GM23338 (cell line): ENCODE data around the gene VHLL. TPM values are rescaled to one million over a fixed set of nuclear protein-coding genes. Genes with fewer than 3 reads are reported as not detected.

Experiments used
- ATAC-seq: fragments of 200-7000 bp; cut with Tn5 transposase; 3 replicates; pipeline ENCODE4 v1.9.1; 2020
- DNase-seq: peaks from one replicate; pipeline ENCODE4 v3.0.0-alpha.2; 2015; ENCODE audit warnings: low spot score
- H2AFZ ChIP-seq: fragments of 200-600 bp; sonication (generic); 2 replicates; pipeline ENCODE4 v1.8.0; 2016; ENCODE audit warnings: antibody characterized with exemption, mild to moderate bottlenecking, moderate library complexity
- H3F3A ChIP-seq: fragments of 200-600 bp; sonication (generic); replicated peaks from 2 replicates; pipeline ENCODE4 v1.8.0; 2017; ENCODE audit warnings: antibody characterized with exemption, mixed run types, low read depth
- H3K27ac ChIP-seq: fragments of 200-600 bp; sonication (generic); 2 replicates; pipeline ENCODE4 v1.6.1; 2016; ENCODE audit warnings: low read depth
- H3K27me3 ChIP-seq: fragments of 200-600 bp; sonication (generic); 2 replicates; pipeline ENCODE4 v1.8.0; 2016; ENCODE audit warnings: mild to moderate bottlenecking, mixed run types, moderate library complexity; ENCODE audit not compliant: insufficient read depth
- H3K36me3 ChIP-seq: fragments of 200-600 bp; sonication (generic); 2 replicates; pipeline ENCODE4 v1.8.0; 2016; ENCODE audit warnings: mild to moderate bottlenecking; ENCODE audit not compliant: insufficient read depth
- H3K4me1 ChIP-seq: fragments of 200-600 bp; sonication (generic); 2 replicates; pipeline ENCODE4 v1.8.0; 2016; ENCODE audit warnings: mild to moderate bottlenecking, moderate library complexity; ENCODE audit not compliant: insufficient read depth
- H3K4me2 ChIP-seq: fragments of 200-600 bp; sonication (generic); 2 replicates; pipeline ENCODE4 v1.7.1; 2017; ENCODE audit warnings: mixed run types
- H3K4me3 ChIP-seq: fragments of 200-600 bp; sonication (generic); 2 replicates; pipeline ENCODE4 v1.6.1; 2016; ENCODE audit warnings: mixed run types
- H3K79me2 ChIP-seq: fragments of 200-600 bp; sonication (generic); replicated peaks from 2 replicates; pipeline ENCODE4 v1.8.0; 2017; ENCODE audit warnings: mild to moderate bottlenecking; ENCODE audit not compliant: insufficient read depth
- H3K9me2 ChIP-seq: fragments of 200-600 bp; sonication (generic); 2 replicates; pipeline ENCODE4 v1.8.0; 2017; ENCODE audit not compliant: insufficient read depth
- H4K20me1 ChIP-seq: fragments of 200-600 bp; sonication (generic); replicated peaks from 2 replicates; pipeline ENCODE4 v1.8.0; 2017; ENCODE audit warnings: mild to moderate bottlenecking; ENCODE audit not compliant: insufficient read depth
- H3K27ac Mint-ChIP-seq: 2 replicates; pipeline ENCODE4 v1.8.0; 2020; ENCODE audit warnings: inconsistent platforms, mild to moderate bottlenecking, moderate library complexity, mixed read lengths
- H3K27me3 Mint-ChIP-seq: 3 replicates; pipeline ENCODE4 v1.8.0; 2022; ENCODE audit warnings: low read depth, mild to moderate bottlenecking, moderate library complexity, mixed read lengths, inconsistent platforms; ENCODE audit not compliant: insufficient read depth, poor library complexity
- H3K36me3 Mint-ChIP-seq: 3 replicates; pipeline ENCODE4 v1.8.0; 2021; ENCODE audit warnings: low read depth, mild to moderate bottlenecking, inconsistent platforms, moderate library complexity, mixed read lengths
- H3K4me1 Mint-ChIP-seq: 3 replicates; pipeline ENCODE4 v1.8.0; 2020; ENCODE audit warnings: mild to moderate bottlenecking, inconsistent platforms, mixed read lengths
- H3K4me3 Mint-ChIP-seq: 3 replicates; pipeline ENCODE4 v1.8.0; 2021; ENCODE audit warnings: moderate library complexity, mild to moderate bottlenecking, inconsistent platforms, mixed read lengths
- H3K9me3 Mint-ChIP-seq: 3 replicates; pipeline ENCODE4 v1.8.0; 2020; ENCODE audit warnings: moderate library complexity, mild to moderate bottlenecking, inconsistent platforms, mixed read lengths
- CREB1 ChIP-seq: fragments of 250-450 bp; sonication (Bioruptor Pico); IDR thresholded peaks from 2 replicates; pipeline ENCODE4 v1.5.0; 2020; ENCODE audit warnings: low read depth, mild to moderate bottlenecking, moderate library complexity
- CTCF ChIP-seq, 2 experiments: fragments of 200-600 bp in 1 of 2; sonication (generic) in 1 of 2; conservative IDR thresholded peaks; 2 replicates each; pipeline versions ENCODE4 v1.5.1 to v1.6.1; 2016 to 2017; ENCODE audit warnings: antibody characterized with exemption in 2 of 2, low read depth in 2 of 2, mild to moderate bottlenecking in 2 of 2, moderate library complexity in 1 of 2
- ETS1 ChIP-seq: IDR thresholded peaks from 2 replicates; pipeline ENCODE4 v1.6.1; 2016; ENCODE audit warnings: antibody characterized with exemption
- EZH2 ChIP-seq: fragments of 200-600 bp; sonication (generic); IDR thresholded peaks from one replicate; pipeline ENCODE4 v1.8.0; 2017; ENCODE audit warnings: antibody characterized with exemption, mild to moderate bottlenecking, low read depth; ENCODE audit not compliant: unreplicated experiment
- EZH2phosphoT487 ChIP-seq: fragments of 200-600 bp; sonication (generic); IDR thresholded peaks from one replicate; pipeline ENCODE4 v1.8.1; 2018; ENCODE audit warnings: antibody characterized with exemption; ENCODE audit not compliant: unreplicated experiment
- JUNB ChIP-seq: IDR thresholded peaks from one replicate; pipeline ENCODE4 v1.6.1; 2016; ENCODE audit warnings: antibody characterized with exemption; ENCODE audit not compliant: unreplicated experiment
- NANOG ChIP-seq: IDR thresholded peaks from 2 replicates; pipeline ENCODE4 v1.6.1; 2016; ENCODE audit warnings: antibody characterized with exemption, borderline replicate concordance
- POLR2AphosphoS5 ChIP-seq: IDR thresholded peaks from 2 replicates; pipeline ENCODE4 v1.6.1; 2016; ENCODE audit warnings: antibody characterized with exemption, low read depth
- REST ChIP-seq: IDR thresholded peaks from one replicate; pipeline ENCODE4 v1.6.1; 2018; ENCODE audit warnings: antibody characterized with exemption; ENCODE audit not compliant: unreplicated experiment
- STAT1 ChIP-seq: IDR thresholded peaks from one replicate; pipeline ENCODE4 v1.6.1; 2016; ENCODE audit warnings: antibody characterized with exemption; ENCODE audit not compliant: unreplicated experiment
- ZNF114 ChIP-seq: fragments of 250-450 bp; sonication (Bioruptor Pico); IDR thresholded peaks from 2 replicates; pipeline ENCODE4 v1.5.0; 2020; ENCODE audit warnings: mild to moderate bottlenecking, moderate library complexity
- ZNF331 ChIP-seq: fragments of 250-450 bp; sonication (Bioruptor Pico); IDR thresholded peaks from 2 replicates; pipeline ENCODE4 v1.5.0; 2020; ENCODE audit warnings: low read depth, mild to moderate bottlenecking, moderate library complexity
- ZNF462 ChIP-seq: fragments of 250-450 bp; sonication (Bioruptor Pico); IDR thresholded peaks from 2 replicates; pipeline ENCODE4 v1.5.0; 2020; ENCODE audit warnings: mild to moderate bottlenecking, moderate library complexity
- polyA plus RNA-seq: library from polyadenylated mRNA; unstranded; fragments of >200 nt; fragmentation: Nextera tagmentation; extraction: Ambion mirVana; gene quantifications from 2 replicates; pipeline ENCODE4 v1.2.1, GENCODE V29; 2016
- total RNA-seq: library from RNA; depleted of rRNA; stranded (reverse); fragments of >200 nt; shearing (Covaris generic); gene quantifications from 2 replicates; pipeline ENCODE4 v1.2.3, GENCODE V29; 2014

Gene VHLL
- total and polyA plus RNA-seq, 2 experiments from 2014 or later = not detected

GRCh38 chr1:156281281-156281680 is 17.8 kb downstream of the VHLL start:
- Histone ChIP-seq H3K4me2 (peak overlapping the region; percentile 96), H3K79me2 (peaks cover 45% of the 10 kb centered on the region), H2AFZ (no peak overlapping the region), H3K36me3 (peaks cover 32% of the 10 kb centered on the region), H3K4me1 (peaks cover 16% of the 10 kb centered on the region), H3K9me2 (no peaks in the 10 kb centered on the region), H3K27me3 (no peaks in the 10 kb centered on the region), H3F3A (peaks cover 26% of the 10 kb centered on the region; the same call in 1 of the 2 replicates), H4K20me1 (peaks cover 41% of the 10 kb centered on the region), H3K4me3 (peak overlapping the region; percentile 83), H3K27ac (peak overlapping the region; percentile 92; the same call in 1 of the 2 replicates)
- H3K27me3 Mint-ChIP-seq = peaks cover 15% of the 10 kb centered on the region
- H3K4me3 Mint-ChIP-seq = peak overlapping the region; percentile 98
- H3K4me1 Mint-ChIP-seq = peaks cover 19% of the 10 kb centered on the region
- H3K9me3 Mint-ChIP-seq = no peaks in the 10 kb centered on the region
- TF ChIP-seq ZNF114 (CRISPR knock-in tag) = no peak
- no peak for TF ChIP-seq ZNF331 (CRISPR knock-in tag)
- TF ChIP-seq EZH2 = no peak
- TF ChIP-seq NANOG = no peak
- no peak for TF ChIP-seq ZNF462 (CRISPR knock-in tag)
- no peak for TF ChIP-seq POLR2AphosphoS5
- no peak for TF ChIP-seq JUNB
- no peak for TF ChIP-seq EZH2phosphoT487
- TF ChIP-seq ETS1 = no peak
- no peak for TF ChIP-seq REST
- no peak for TF ChIP-seq CTCF (conservative IDR thresholded peaks at IDR 0.05; ENCODE audit: low read depth in 2 of 2)
- no peak for TF ChIP-seq CREB1 (CRISPR knock-in tag)
- no peak for TF ChIP-seq STAT1
- peak overlapping the region; percentile 97 for H3K27ac Mint-ChIP-seq
- DNase-seq (no peak), ATAC-seq (no peak)
- peaks cover 26% of the 10 kb centered on the region for H3K36me3 Mint-ChIP-seq
